HEK293T (cell line): Measurements from ENCODE around the gene SLC7A6.

ENCODE experiments used
- CTCF ChIA-PET: fragments of 350-600 bp; formaldehyde crosslinking; extraction: SDS; loops from one replicate; lab custom pipeline; 2021; ENCODE audit warnings: antibody characterized with exemption, inconsistent platforms; lab: Yijun Ruan, JAX
- POLR2A ChIA-PET: fragments of 350-600 bp; formaldehyde crosslinking; extraction: SDS; loops from one replicate; lab custom pipeline; 2020; ENCODE audit warnings: antibody characterized with exemption, inconsistent platforms; lab: Yijun Ruan, JAX
- DNase-seq: peaks from one replicate; pipeline ENCODE4 v3.0.0; 2012; ENCODE audit warnings: mixed read lengths; ENCODE audit errors: extremely low spot score
- ARNT ChIP-seq: fragments of 450-650 bp; IDR thresholded peaks from 2 replicates; pipeline ENCODE4 v1.6.1; 2017; ENCODE audit warnings: mild to moderate bottlenecking
- BHLHE40 ChIP-seq: fragments of 450-650 bp; IDR thresholded peaks from 2 replicates; pipeline ENCODE4 v1.6.1; 2016; ENCODE audit warnings: mild to moderate bottlenecking, moderate library complexity, borderline replicate concordance
- CTBP1 ChIP-seq: fragments of 450-650 bp; IDR thresholded peaks from 2 replicates; pipeline ENCODE4 v1.6.1; 2016; ENCODE audit warnings: borderline replicate concordance
- ELF4 ChIP-seq: fragments of 450-650 bp; IDR thresholded peaks from 2 replicates; pipeline ENCODE4 v1.6.1; 2017; ENCODE audit warnings: antibody characterized with exemption
- FOXA1 ChIP-seq: fragments of 450-650 bp; IDR thresholded peaks from 2 replicates; pipeline ENCODE4 v1.6.1; 2016; ENCODE audit warnings: mild to moderate bottlenecking
- FOXK2 ChIP-seq: fragments of 450-650 bp; IDR thresholded peaks from 2 replicates; pipeline ENCODE4 v1.6.1; 2016; ENCODE audit warnings: mild to moderate bottlenecking
- FOXM1 ChIP-seq: fragments of 450-650 bp; IDR thresholded peaks from 2 replicates; pipeline ENCODE4 v1.6.1; 2017; ENCODE audit warnings: mild to moderate bottlenecking, borderline replicate concordance
- HDGF ChIP-seq: fragments of 450-650 bp; IDR thresholded peaks from 2 replicates; pipeline ENCODE4 v1.6.1; 2017; ENCODE audit warnings: antibody characterized with exemption, borderline replicate concordance
- L3MBTL2 ChIP-seq: fragments of 450-650 bp; conservative IDR thresholded peaks from 2 replicates; pipeline ENCODE4 v1.6.1; 2016; ENCODE audit warnings: mild to moderate bottlenecking
- LEF1 ChIP-seq: fragments of 450-650 bp; IDR thresholded peaks from 2 replicates; pipeline ENCODE4 v1.6.1; 2017; ENCODE audit warnings: mild to moderate bottlenecking, borderline replicate concordance
- NFRKB ChIP-seq: fragments of 450-650 bp; IDR thresholded peaks from 2 replicates; pipeline ENCODE4 v1.6.1; 2016; ENCODE audit warnings: mild to moderate bottlenecking, moderate library complexity
- SP1 ChIP-seq: fragments of 450-650 bp; IDR thresholded peaks from 2 replicates; pipeline ENCODE4 v1.6.1; 2017
- SUZ12 ChIP-seq: fragments of 450-650 bp; IDR thresholded peaks from 2 replicates; pipeline ENCODE4 v1.6.1; 2016; ENCODE audit warnings: mild to moderate bottlenecking
- TARDBP ChIP-seq: fragments of 450-650 bp; IDR thresholded peaks from 2 replicates; pipeline ENCODE4 v1.6.1; 2016
- ZNF384 ChIP-seq: fragments of 450-650 bp; IDR thresholded peaks from 2 replicates; pipeline ENCODE4 v1.6.1; 2016
- TF ChIP-seq, protein P1 (sequence below): fragments of 450-650 bp; IDR thresholded peaks from 2 replicates; pipeline ENCODE4 v1.6.1; 2016

Gene SLC7A6

DNA sequence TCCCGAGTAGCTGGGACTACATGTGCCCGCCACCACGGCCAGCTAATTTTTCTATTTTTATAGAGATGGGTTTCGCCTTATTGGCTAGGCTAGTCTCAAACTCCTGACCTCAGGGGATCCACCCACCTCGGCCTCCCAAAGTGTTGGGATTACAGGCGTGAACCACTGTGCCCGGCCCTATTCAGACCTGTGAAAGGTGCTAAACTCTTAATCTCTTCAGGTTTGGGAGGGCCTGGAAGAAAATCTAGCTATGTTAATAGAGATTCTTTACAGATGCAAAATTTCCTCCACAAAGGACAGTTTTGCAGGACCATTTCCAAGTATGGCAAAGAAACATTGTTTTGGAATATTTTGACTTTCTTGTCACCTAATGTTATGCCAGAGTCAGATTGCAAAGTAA lies 22.2 kb upstream of the SLC7A6 start:
- CTCF ChIA-PET, result no interaction called here

DNA sequence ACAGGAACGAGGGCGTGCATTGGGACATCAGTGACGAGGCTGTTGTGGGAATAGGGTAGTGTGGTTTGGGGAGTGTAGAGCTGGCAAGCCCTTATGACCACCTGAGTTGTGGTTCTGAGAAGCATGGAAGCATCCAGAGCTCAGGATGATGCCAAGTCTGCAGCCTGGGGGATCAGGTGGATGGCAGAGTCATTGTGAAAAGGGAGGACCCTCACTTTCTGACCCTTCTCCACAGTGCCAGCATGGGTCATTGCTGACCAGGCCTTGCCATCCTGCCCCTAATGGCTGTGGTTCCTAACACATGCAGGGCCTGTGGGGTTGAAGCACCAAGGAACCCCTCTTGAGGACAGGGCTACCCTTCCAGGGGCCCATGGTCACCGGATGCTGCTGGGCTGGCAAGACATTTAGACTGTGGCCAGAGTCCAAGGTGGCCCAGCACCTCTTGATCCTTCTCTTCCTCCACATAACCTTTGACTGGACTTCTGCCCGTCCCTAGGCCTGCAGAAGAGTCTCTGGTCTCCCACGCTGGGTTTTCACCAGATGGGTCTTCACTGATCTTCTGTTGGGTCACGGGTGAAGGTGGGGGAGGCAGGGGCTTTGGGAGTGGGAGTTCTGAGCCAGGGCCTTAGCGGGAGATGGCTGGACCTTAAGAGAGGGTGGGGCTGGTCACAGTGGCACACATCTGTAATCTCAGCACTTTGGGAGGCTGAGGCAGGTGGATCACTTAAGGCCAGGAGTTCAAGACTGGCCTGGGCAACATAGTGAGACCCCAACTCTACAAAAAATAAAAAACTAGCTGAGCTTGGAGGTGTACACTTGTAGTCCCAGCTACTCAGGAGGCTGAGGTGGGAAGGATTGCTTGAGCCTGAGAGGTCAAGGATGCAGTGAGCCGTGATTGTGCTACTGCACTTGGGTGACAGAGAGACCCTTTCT lies 21.1 kb upstream of the SLC7A6 start:
- TF ChIP-seq FOXM1 (no peak), ELF4 (no peak), NFRKB (no peak), CTBP1 (no peak)
- POLR2A ChIA-PET, result no interaction called here
- CTCF ChIA-PET, result no interaction called here
- no peak for DNase-seq

More for the DNA sequence above, 22.2 kb upstream of the SLC7A6 start:
- TF ChIP-seq ZNF384, result no peak
- TF ChIP-seq FOXK2, result no peak
- TF ChIP-seq L3MBTL2, result no peak
- no peak for TF ChIP-seq FOXA1
- TF ChIP-seq NFRKB, result no peak
- TF ChIP-seq, protein P1, sequence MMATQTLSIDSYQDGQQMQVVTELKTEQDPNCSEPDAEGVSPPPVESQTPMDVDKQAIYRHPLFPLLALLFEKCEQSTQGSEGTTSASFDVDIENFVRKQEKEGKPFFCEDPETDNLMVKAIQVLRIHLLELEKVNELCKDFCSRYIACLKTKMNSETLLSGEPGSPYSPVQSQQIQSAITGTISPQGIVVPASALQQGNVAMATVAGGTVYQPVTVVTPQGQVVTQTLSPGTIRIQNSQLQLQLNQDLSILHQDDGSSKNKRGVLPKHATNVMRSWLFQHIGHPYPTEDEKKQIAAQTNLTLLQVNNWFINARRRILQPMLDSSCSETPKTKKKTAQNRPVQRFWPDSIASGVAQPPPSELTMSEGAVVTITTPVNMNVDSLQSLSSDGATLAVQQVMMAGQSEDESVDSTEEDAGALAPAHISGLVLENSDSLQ, result no peak
- TF ChIP-seq LEF1, result no peak
- no peak for TF ChIP-seq TARDBP
- no peak for TF ChIP-seq FOXM1
- no peak for TF ChIP-seq SUZ12
- POLR2A ChIA-PET, result interaction anchor here (1.4 kb wide), 1 partner anchor 69 kb away, joined by 3 read pairs; the partner anchor contains the start of genes PRMT7 and SLC7A6OS
- no peak for DNase-seq

DNA sequence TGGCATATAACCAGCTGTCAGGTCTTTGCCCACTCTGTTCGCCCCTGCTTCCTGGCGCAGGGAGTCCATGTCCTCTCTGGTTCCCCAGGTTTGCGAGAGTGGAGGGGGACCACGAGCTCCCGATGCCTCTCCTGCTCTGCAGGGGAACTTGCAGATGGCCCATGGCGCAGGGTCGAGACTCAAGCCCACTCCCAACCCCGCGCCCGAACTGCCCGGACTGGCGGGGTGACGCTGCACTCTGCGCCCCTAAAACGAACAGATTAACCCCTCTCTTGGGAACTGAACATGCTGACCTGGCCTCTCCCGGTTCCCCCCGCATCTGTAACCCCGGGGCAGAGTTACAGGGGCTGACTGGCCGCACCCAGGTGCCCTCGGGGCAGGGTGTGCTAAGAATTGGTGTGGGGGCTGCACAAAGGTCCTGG lies 19.8 kb upstream of the SLC7A6 start:
- DNase-seq, result no peak
- TF ChIP-seq BHLHE40 (no peak), ELF4 (no peak)
- TF ChIP-seq, protein P1, result no peak
- ChIA-PET CTCF (interaction anchor here (0.6 to 1.0 kb wide), 2 partner anchors 19 to 178 kb away, joined by 3 to 5 read pairs; partner anchors contain the start of gene SLC7A6), POLR2A (interaction anchor here (0.9 to 1.4 kb wide), 5 partner anchors 7 to 160 kb away, joined by 3 to 6 read pairs (median 3); partner anchors contain the start of genes NFATC3 and SLC7A6)

DNA sequence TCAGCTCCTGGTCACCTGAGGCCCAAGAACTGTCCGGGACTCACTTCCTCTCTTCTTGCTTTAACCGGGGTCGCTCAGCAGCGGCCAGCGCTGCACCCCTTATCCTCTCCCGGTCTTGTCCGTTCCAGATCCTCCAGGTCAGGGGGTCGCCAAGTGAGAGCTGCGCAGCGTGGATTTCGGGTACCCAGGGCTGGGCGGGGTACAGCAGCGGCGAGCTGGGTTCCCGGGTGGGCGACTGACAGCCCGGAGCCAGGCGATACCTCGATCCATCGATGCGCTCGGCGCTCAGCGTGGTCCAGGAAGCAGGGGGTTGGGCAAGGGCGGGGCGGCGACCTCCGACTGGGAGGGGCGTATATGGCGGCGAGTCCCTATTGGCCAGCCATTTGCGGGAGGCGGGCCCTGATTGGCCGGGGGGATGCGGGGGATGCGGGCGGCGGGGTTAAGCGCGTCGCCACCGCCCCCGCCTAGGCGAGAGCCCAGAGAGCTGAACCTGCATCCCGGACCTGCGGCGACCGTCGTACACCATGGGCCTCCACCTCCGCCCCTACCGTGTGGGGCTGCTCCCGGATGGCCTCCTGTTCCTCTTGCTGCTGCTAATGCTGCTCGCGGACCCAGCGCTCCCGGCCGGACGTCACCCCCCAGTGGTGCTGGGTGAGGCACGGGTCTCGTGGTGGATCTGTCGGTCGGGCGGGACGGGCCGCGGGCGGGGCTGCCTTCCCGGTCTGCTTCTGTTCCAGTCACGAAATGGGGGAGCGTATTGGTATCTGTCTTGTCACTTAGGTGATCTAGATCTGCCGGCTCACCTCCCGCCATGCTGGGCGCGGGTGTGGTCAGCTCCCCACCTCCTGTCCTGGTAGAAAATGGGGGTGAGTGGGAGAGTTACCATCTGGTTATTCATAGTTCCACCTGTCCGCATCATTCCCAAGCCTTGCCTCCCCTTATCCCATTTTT lies 19.1 kb upstream of the SLC7A6 start, which contains the start of gene PLA2G15:
Gene PLA2G15 (plus strand): TSS at position 471 of the 951 bp plus-strand sequence. CDS start 54 bp downstream, at position 525.
- ChIA-PET CTCF (interaction anchor here (0.5 to 1.2 kb wide), 6 partner anchors 19 to 828 kb away, joined by 3 to 5 read pairs (median 3); partner anchors contain the start of gene SLC7A6), POLR2A (interaction anchor here (0.9 to 1.4 kb wide), 5 partner anchors 8 to 160 kb away, joined by 3 to 6 read pairs (median 3); partner anchors contain the start of genes NFATC3 and SLC7A6)
- TF ChIP-seq BHLHE40 (no peak), TARDBP (no peak), LEF1 (no peak), FOXM1 (peak; percentile 67; the same call in 1 of the 2 replicates), SP1 (no peak), CTBP1 (no peak; the same call in 1 of the 2 replicates), FOXK2 (no peak), L3MBTL2 (peak; percentile 45), FOXA1 (no peak), ELF4 (0 out of 2 replicates have a peak, but pooled peaks have one; percentile 29), ZNF384 (no peak), HDGF (no peak), ARNT (no peak)
- TF ChIP-seq, protein P1, result peak; percentile 66; the same call in 1 of the 2 replicates
- peak; percentile 97 for DNase-seq

DNA sequence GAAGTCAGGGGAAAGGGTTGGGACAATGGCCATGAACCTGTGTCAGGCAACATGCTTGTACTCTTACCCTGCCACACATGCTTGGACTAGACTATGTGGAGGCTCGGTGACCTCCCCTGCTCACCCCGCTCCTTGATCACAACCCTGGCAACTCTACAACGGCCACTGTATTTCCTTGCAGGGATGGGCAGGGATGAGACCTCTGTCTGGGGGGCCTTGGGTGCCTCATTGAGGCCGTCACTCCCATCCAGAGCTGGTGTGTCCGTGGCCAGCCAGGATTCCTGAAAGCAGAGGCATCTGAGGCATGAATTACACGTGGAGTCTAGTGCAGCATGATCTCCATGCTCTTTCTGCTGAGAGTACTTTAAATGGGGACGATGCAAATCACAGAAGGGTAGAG lies 18.2 kb upstream of the SLC7A6 start:
- DNase-seq, result no peak
- no peak for TF ChIP-seq TARDBP
- TF ChIP-seq ELF4, result no peak
- no peak for TF ChIP-seq SUZ12
- TF ChIP-seq FOXK2, result no peak
- no peak for TF ChIP-seq FOXA1
- no peak for TF ChIP-seq HDGF
- TF ChIP-seq L3MBTL2, result no peak
- ChIA-PET CTCF (interaction anchor here (1.2 kb wide), 1 partner anchor 18 kb away, joined by 5 read pairs; the partner anchor contains the start of gene SLC7A6), POLR2A (interaction anchor here (1.4 kb wide), 1 partner anchor 18 kb away, joined by 5 read pairs; no protein-coding TSS in a partner anchor)
